Duodenal mucosa (tissue), 2 donors: ENCODE measurements around the gene PDPK1.
"Not testable (repeated sequence)": the region's sequence is repeated elsewhere in the genome, so short reads cannot be mapped to it uniquely, and the experiment has no call there.

ENCODE experiments used
- H3K27ac ChIP-seq: one replicate; pipeline ENCODE4 v1.7.0; 2013; ENCODE audit warnings: low read depth, low read length
- H3K27me3 ChIP-seq, 2 donors: one replicate each; pipeline ENCODE4 v1.7.0; 2013; ENCODE audit warnings: low read length in 2 of 2, control low read depth in 1 of 2; ENCODE audit not compliant: insufficient read depth in 2 of 2, control insufficient read depth in 1 of 2
- H3K36me3 ChIP-seq, 2 donors: one replicate each; pipeline ENCODE4 v1.7.0; 2013; ENCODE audit warnings: low read length in 2 of 2, control low read depth in 1 of 2; ENCODE audit not compliant: insufficient read depth in 2 of 2, control insufficient read depth in 1 of 2
- H3K4me1 ChIP-seq, 2 donors: one replicate each; pipeline ENCODE4 v1.7.0; 2013; ENCODE audit warnings: low read length in 2 of 2, control low read depth in 1 of 2; ENCODE audit not compliant: insufficient read depth in 2 of 2, control insufficient read depth in 1 of 2
- H3K4me3 ChIP-seq, 2 donors: one replicate each; pipeline ENCODE4 v1.7.0; 2013; ENCODE audit warnings: low read length in 2 of 2, low read depth in 1 of 2
- H3K9ac ChIP-seq, 2 donors: one replicate each; pipeline ENCODE4 v1.7.0; 2013; ENCODE audit warnings: low read length in 2 of 2, low read depth in 1 of 2
- H3K9me3 ChIP-seq, 2 donors: one replicate each; pipeline ENCODE4 v1.7.0; 2013; ENCODE audit warnings: low read length in 2 of 2, control low read depth in 1 of 2; ENCODE audit not compliant: control insufficient read depth in 1 of 2

PDPK1 gene

DNA sequence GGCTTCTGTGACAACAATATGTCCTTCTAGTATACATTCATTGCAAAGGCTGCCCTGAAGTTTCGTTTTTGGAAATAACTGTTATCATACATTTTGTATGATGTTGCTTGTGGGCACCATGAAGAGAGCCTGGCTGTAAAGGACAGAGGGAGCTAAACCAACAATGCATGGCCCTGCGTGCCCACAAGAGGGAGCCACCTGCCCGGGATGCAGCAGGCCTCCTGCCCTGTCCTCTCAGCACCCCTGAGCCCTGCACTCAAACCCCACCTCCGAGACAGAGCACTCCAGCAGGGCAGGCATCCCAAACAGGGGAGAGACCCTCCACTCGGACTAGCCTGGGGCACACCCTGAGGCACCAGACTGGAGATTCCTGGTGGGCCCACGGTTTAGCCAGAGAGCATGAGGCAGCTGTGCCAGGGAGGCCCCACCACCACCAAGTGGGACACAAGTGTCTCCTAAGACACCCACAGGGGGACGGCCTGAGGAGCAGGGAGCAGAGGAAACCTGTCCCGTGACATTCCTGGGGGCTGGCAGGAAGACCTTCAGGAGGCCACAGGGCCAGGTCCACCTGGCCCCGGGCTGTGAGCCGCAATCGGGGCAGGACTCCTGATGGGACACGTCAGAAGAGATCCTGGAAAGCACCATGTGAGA lies 101.4 kb downstream of the PDPK1 start:
- not testable (repeated sequence) for H3K9me3 ChIP-seq, H3K4me3 ChIP-seq, H3K9ac ChIP-seq, H3K27ac ChIP-seq, H3K27me3 ChIP-seq, H3K36me3 ChIP-seq, H3K4me1 ChIP-seq

DNA sequence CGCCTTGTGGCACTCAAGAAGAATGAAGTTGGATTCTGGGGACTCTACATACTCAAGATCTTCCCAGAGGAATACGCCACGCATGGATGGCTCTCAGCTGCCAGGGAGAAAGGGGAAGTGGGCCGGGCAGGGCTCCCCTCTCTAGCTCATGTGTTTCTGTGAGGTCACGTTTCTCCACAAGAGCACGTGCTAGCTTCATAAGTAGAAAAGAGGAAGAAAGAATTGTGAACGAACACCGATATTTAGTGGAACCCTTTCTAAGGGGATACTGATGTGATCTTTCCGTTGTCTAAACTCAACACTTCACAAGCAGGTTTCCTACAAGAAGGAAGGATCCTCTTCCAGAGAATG lies 101.9 kb downstream of the PDPK1 start:
- not testable (repeated sequence) for H3K4me3 ChIP-seq, H3K4me1 ChIP-seq, H3K36me3 ChIP-seq

DNA sequence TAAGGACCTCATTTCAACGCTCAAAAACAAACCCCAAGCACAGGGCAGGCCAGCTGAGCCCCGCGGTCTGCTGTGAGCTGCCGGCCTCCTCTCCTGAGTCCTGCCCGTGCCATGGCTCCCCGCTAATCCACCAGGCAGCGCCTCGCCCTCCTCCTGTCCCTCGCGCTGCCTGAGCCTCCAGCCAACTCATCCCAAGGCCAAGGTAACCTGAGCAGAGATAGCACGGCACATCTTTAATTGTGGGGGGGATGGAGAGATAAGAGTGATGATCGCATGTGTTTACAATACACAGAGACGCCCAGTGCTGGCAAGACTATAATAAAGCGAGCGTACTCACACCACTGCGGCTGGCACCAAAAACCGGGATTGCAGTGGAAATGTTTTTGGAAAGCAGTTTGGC lies 104.7 kb downstream of the PDPK1 start:
- H3K9me3 ChIP-seq, H3K27ac ChIP-seq, H3K27me3 ChIP-seq, H3K4me1 ChIP-seq, H3K9ac ChIP-seq, H3K4me3 ChIP-seq, H3K36me3 ChIP-seq: not testable (repeated sequence)

More for the DNA sequence above, 101.9 kb downstream of the PDPK1 start:
- H3K9me3 ChIP-seq, H3K27me3 ChIP-seq, H3K27ac ChIP-seq, H3K9ac ChIP-seq: not testable (repeated sequence)

DNA sequence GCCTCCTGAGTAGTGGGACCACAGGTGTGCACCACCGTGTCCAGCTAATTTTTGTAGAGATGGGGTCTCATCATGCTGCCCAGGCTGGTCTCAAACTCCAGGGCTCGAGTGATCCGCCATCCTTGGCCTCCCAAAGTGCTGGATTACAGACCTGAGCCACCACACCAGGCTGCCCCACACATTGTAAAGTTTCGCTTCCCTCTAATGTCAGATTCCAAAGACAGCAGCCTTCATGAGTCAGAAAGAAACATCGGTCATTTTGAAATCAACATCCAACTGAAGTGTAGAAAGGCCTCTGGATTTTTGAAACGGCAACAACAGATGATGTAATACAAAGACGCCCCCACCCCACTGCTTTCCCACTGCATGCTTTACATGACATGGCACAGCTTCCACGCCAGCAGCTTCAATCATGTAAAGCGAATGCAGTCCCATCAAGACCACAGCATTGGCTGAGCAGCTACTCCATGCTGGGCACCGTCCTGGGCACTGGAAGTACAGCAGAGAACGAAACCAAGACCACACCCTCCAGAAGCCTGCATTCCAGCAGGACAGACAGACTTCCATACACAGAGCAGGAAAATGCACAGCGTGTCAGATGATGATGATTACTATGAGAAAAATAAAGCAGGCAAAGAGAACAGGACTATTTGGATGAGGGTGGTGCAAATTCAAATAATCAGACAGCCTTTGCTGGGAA lies 107.1 kb downstream of the PDPK1 start:
- not testable (repeated sequence) for H3K36me3 ChIP-seq, H3K4me1 ChIP-seq, H3K9ac ChIP-seq, H3K27ac ChIP-seq, H3K27me3 ChIP-seq, H3K4me3 ChIP-seq, H3K9me3 ChIP-seq

DNA sequence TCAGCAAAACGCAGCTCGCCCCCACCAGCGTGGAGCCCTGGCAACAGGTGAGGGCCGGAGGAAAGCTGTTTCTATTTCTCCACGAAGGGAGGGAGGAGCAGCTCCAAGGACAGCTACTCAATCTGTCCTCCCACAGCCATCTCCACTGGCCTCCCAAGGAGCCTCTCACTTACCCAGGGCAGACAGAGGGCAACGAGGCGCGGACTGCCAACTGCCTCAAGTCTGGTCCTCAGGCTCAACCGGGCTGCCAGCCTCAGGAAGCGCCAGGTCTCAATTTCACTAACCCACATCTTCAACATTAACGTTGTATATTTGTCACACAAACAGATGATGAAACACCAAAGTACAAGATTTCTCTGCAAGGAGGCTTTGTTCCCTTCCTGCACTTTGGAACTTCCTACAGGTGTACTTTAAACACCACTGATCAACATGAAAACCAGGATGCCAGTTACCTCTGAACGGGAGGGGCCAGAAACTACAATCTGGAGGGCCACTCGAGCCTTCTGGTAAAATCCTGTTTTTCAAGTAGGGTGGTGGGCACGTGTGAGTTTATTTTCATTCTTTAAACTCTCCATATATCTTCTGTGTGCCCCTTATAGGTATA lies 113.5 kb downstream of the PDPK1 start:
- not testable (repeated sequence) for H3K27ac ChIP-seq, H3K4me3 ChIP-seq, H3K9me3 ChIP-seq, H3K27me3 ChIP-seq, H3K36me3 ChIP-seq, H3K9ac ChIP-seq, H3K4me1 ChIP-seq
